ENCODE data around the gene FGF12. TPM values are rescaled to one million over a fixed set of nuclear protein-coding genes. Genes with fewer than 3 reads are reported as not detected.

FGF12 gene
- total and polyA plus RNA-seq, 2 donors (not counting 1 experiment from before 2014, with no cell fraction given): 0.03 TPM; not detected in 1

- H3K36me3 ChIP-seq (replicated peaks in 1 of 2; ENCODE audit: control extremely low read depth in 1 of 2, control insufficient read depth in 1 of 2, extremely low read depth in 1 of 2, insufficient read depth in 2 of 2, low read length in 1 of 2): no peaks in the 10 kb centered on the region
- TF ChIP-seq CTCF (IDR thresholded peaks at IDR 0.05) (no peak), EZH2 (IDR thresholded peaks at IDR 0.05; ENCODE audit: borderline replicate concordance, insufficient read depth, low read depth, low read length, poor library complexity, severe bottlenecking) (no peak)
- H3K9ac ChIP-seq (ENCODE audit: low read length): no peak overlapping the region
- POLR2A ChIA-PET: no interaction called here
- H3K4me1 ChIP-seq (ENCODE audit: control insufficient read depth in 2 of 2, insufficient read depth in 2 of 2, low read length in 2 of 2): no peaks in the 10 kb centered on the region
- H4K20me1 ChIP-seq (ENCODE audit: control insufficient read depth, insufficient read depth, low read length, poor library complexity, severe bottlenecking): no peaks in the 10 kb centered on the region
- H3K9me3 Mint-ChIP-seq (ENCODE audit: insufficient read depth): no peaks in the 10 kb centered on the region
- H3K27ac ChIP-seq (ENCODE audit: low read length in 2 of 2): no peak overlapping the region
- no peaks in the 10 kb centered on the region for H3K9me3 ChIP-seq (ENCODE audit: control extremely low read depth in 1 of 3, control insufficient read depth in 2 of 3, insufficient read depth in 1 of 3, low read length in 2 of 3)
- ATAC-seq (ENCODE audit: low read depth) (no peak), DNase-seq (no peak)
- no peaks in the 10 kb centered on the region for H3K79me2 ChIP-seq (ENCODE audit: control insufficient read depth, insufficient read depth, low read length)
- WGBS (ENCODE audit: insufficient coverage): no CpG with 5 or more reads among the region's 2 CpGs
- no peaks in the 10 kb centered on the region for H3K4me1 Mint-ChIP-seq
- peaks cover 0 to 3% (median 0%) of the 10 kb centered on the region in 4 experiments for H3K27me3 ChIP-seq (replicated peaks in 1 of 4; ENCODE audit: control extremely low read depth in 1 of 4, control insufficient read depth in 3 of 4, insufficient read depth in 4 of 4, low read length in 3 of 4)
- intact Hi-C loops (cut with micrococcal nuclease): no loop called here
- H3K27ac Mint-ChIP-seq: no peak overlapping the region
- H2AFZ ChIP-seq (ENCODE audit: insufficient read depth, low read depth, low read length, poor library complexity, severe bottlenecking): no peak overlapping the region
- no peak overlapping the region for H3K4me2 ChIP-seq (replicated peaks; ENCODE audit: low read depth, low read length, poor library complexity, severe bottlenecking)
- no peak overlapping the region for H3K4me3 ChIP-seq (ENCODE audit: control extremely low read depth in 1 of 5, extremely low read depth in 1 of 5, insufficient read depth in 1 of 5, low read depth in 2 of 5, low read length in 4 of 5)
- peaks cover 5% of the 10 kb centered on the region for H3K27me3 Mint-ChIP-seq
- CTCF ChIA-PET: interaction anchor here (1.7 to 1.8 kb wide), 2 partner anchors 18 to 22 kb away, joined by 3 to 7 read pairs; no protein-coding TSS in a partner anchor
- no peak overlapping the region for H3K4me3 Mint-ChIP-seq
These were observed 304.9 kb downstream of the FGF12 start for GRCh38 chr3:192422321-192422996.

GRCh38 chr3:192419312-192419711 lies 308.0 kb downstream of the FGF12 start:
- H3K36me3 ChIP-seq (replicated peaks in 1 of 2; ENCODE audit: control extremely low read depth in 1 of 2, control insufficient read depth in 1 of 2, extremely low read depth in 1 of 2, insufficient read depth in 2 of 2, low read length in 1 of 2): no peaks in the 10 kb centered on the region
- Mint-ChIP-seq H3K9me3 (ENCODE audit: insufficient read depth) (no peaks in the 10 kb centered on the region), H3K4me3 (no peak overlapping the region), H3K27me3 (peaks cover 5% of the 10 kb centered on the region), H3K4me1 (no peaks in the 10 kb centered on the region), H3K27ac (no peak overlapping the region)
- H3K9me3 ChIP-seq (ENCODE audit: control extremely low read depth in 1 of 3, control insufficient read depth in 2 of 3, insufficient read depth in 1 of 3, low read length in 2 of 3): no peaks in the 10 kb centered on the region
- no peaks in the 10 kb centered on the region for H3K79me2 ChIP-seq (ENCODE audit: control insufficient read depth, insufficient read depth, low read length)
- intact Hi-C loops (cut with micrococcal nuclease): no loop called here
- ATAC-seq (ENCODE audit: low read depth) (no peak), DNase-seq (no peak)
- no peak overlapping the region for H3K27ac ChIP-seq (ENCODE audit: low read length in 2 of 2)
- no peaks in the 10 kb centered on the region for H4K20me1 ChIP-seq (ENCODE audit: control insufficient read depth, insufficient read depth, low read length, poor library complexity, severe bottlenecking)
- CTCF ChIA-PET: interaction anchor here (0.7 kb wide), 1 partner anchor 24 kb away, joined by 3 read pairs; no protein-coding TSS in a partner anchor
- H3K4me2 ChIP-seq (replicated peaks; ENCODE audit: low read depth, low read length, poor library complexity, severe bottlenecking): no peak overlapping the region
- H3K27me3 ChIP-seq (replicated peaks in 1 of 4; ENCODE audit: control extremely low read depth in 1 of 4, control insufficient read depth in 3 of 4, insufficient read depth in 4 of 4, low read length in 3 of 4): no peaks in the 10 kb centered on the region
- POLR2A ChIA-PET: no interaction called here
- no peak overlapping the region for H2AFZ ChIP-seq (ENCODE audit: insufficient read depth, low read depth, low read length, poor library complexity, severe bottlenecking)
- H3K4me3 ChIP-seq (ENCODE audit: control extremely low read depth in 1 of 5, extremely low read depth in 1 of 5, insufficient read depth in 1 of 5, low read depth in 2 of 5, low read length in 4 of 5): no peak overlapping the region
- no CpG with 5 or more reads among the region's 1 CpG for WGBS (ENCODE audit: insufficient coverage)
- no peak overlapping the region for H3K9ac ChIP-seq (ENCODE audit: low read length)
- H3K4me1 ChIP-seq (ENCODE audit: control insufficient read depth in 2 of 2, insufficient read depth in 2 of 2, low read length in 2 of 2): no peaks in the 10 kb centered on the region
- TF ChIP-seq EZH2 (IDR thresholded peaks at IDR 0.05; ENCODE audit: borderline replicate concordance, insufficient read depth, low read depth, low read length, poor library complexity, severe bottlenecking): no peak
- TF ChIP-seq CTCF (IDR thresholded peaks at IDR 0.05): no peak
